ENCODE measurements around the gene OR10X1. TPM values are rescaled to one million over a fixed set of nuclear protein-coding genes. Genes with fewer than 3 reads are reported as not detected.

OR10X1 gene
- total RNA-seq, 1 experiment from 2014 or later, result not detected

- Histone ChIP-seq H2AFZ (ENCODE audit: low read length) (no peak overlapping the region), H2BK120ac (ENCODE audit: low read depth, low read length, poor library complexity, severe bottlenecking) (no peak overlapping the region), H3K56ac (ENCODE audit: insufficient read length, low read depth, low read length) (no peak overlapping the region), H3T11ph (ENCODE audit: low read length) (no peak overlapping the region), H3K79me1 (ENCODE audit: insufficient read depth, low read depth, low read length, poor library complexity, severe bottlenecking) (no peaks in the 10 kb centered on the region), H3K18ac (ENCODE audit: insufficient read length, low read depth, low read length) (no peak overlapping the region), H3K27me3 (ENCODE audit: insufficient read depth, low read length) (no peaks in the 10 kb centered on the region), H4K20me1 (ENCODE audit: control insufficient read depth, insufficient read depth, insufficient read length) (no peaks in the 10 kb centered on the region), H3K23me2 (ENCODE audit: insufficient read length, low read depth, low read length, poor library complexity, severe bottlenecking) (no peaks in the 10 kb centered on the region), H3K23ac (ENCODE audit: insufficient read length, low read depth, low read length) (no peak overlapping the region), H2BK20ac (ENCODE audit: low read depth, low read length, poor library complexity, severe bottlenecking) (no peak overlapping the region), H3K9ac (ENCODE audit: extremely low read depth, insufficient read length, low read length) (no peak overlapping the region), H4K91ac (ENCODE audit: insufficient read length, low read depth, low read length) (no peak overlapping the region), H3K27ac (ENCODE audit: insufficient read length, low read depth, low read length) (no peak overlapping the region), H2BK12ac (ENCODE audit: insufficient read length, low read depth, low read length) (no peak overlapping the region), H3K4ac (ENCODE audit: low read depth, low read length) (no peak overlapping the region), H3K14ac (ENCODE audit: insufficient read depth, low read length) (no peak overlapping the region), H3K79me2 (ENCODE audit: insufficient read depth, low read length) (no peaks in the 10 kb centered on the region), H3K9me3 (ENCODE audit: control insufficient read depth, low read depth, low read length) (no peaks in the 10 kb centered on the region), H2BK15ac (ENCODE audit: low read depth, low read length) (no peak overlapping the region), H3K4me2 (ENCODE audit: insufficient read depth, insufficient read length, low read length) (no peak overlapping the region), H2AK5ac (ENCODE audit: insufficient read length, low read length) (no peak overlapping the region), H4K5ac (ENCODE audit: insufficient read length, low read depth, low read length) (no peak overlapping the region), H3K4me1 (ENCODE audit: insufficient read depth, low read length) (no peaks in the 10 kb centered on the region), H2BK5ac (ENCODE audit: insufficient read length, low read length) (no peak overlapping the region), H4K8ac (replicated peaks; ENCODE audit: insufficient read length, low read depth, low read length) (no peak overlapping the region)
- TF ChIP-seq, protein P1, sequence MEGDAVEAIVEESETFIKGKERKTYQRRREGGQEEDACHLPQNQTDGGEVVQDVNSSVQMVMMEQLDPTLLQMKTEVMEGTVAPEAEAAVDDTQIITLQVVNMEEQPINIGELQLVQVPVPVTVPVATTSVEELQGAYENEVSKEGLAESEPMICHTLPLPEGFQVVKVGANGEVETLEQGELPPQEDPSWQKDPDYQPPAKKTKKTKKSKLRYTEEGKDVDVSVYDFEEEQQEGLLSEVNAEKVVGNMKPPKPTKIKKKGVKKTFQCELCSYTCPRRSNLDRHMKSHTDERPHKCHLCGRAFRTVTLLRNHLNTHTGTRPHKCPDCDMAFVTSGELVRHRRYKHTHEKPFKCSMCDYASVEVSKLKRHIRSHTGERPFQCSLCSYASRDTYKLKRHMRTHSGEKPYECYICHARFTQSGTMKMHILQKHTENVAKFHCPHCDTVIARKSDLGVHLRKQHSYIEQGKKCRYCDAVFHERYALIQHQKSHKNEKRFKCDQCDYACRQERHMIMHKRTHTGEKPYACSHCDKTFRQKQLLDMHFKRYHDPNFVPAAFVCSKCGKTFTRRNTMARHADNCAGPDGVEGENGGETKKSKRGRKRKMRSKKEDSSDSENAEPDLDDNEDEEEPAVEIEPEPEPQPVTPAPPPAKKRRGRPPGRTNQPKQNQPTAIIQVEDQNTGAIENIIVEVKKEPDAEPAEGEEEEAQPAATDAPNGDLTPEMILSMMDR (conservative IDR thresholded peaks at IDR 0.05), result no peak
- WGBS (ENCODE audit: extremely low coverage, insufficient read length, low lambda C conversion rate), result no CpG with 5 or more reads among the region's 3 CpGs
- Mint-ChIP-seq H3K27ac (no peak overlapping the region), H3K27me3 (ENCODE audit: low read depth) (peaks cover 3% of the 10 kb centered on the region; the same call in 1 of the 2 replicates), H3K36me3 (ENCODE audit: insufficient read depth in 1 of 3, low read depth in 3 of 3) (no peaks in the 10 kb centered on the region; a peak in 1 of 7 replicates), H3K4me1 (no peaks in the 10 kb centered on the region), H3K9me3 (no peaks in the 10 kb centered on the region), H3K4me3 (no peak overlapping the region)
- no peak for DNase-seq
These were observed 34.1 kb upstream of the OR10X1 start for GRCh38 chr1:158613764-158614163.

All from H9 (cell line).